Neuronal stem cell (in vitro differentiated cells): ENCODE data around the gene LTBP1.

Experiments
- DNase-seq: peaks from one replicate; pipeline ENCODE4 v3.0.0-alpha.2; 2013; ENCODE audit warnings: low spot score
- H2AFZ ChIP-seq: one replicate; pipeline ENCODE4 v1.6.1; 2013; ENCODE audit warnings: mild to moderate bottlenecking, low read length, inconsistent platforms
- H2AK5ac ChIP-seq: 2 replicates; pipeline ENCODE4 v1.6.1; 2013; ENCODE audit warnings: low read depth, mild to moderate bottlenecking, inconsistent platforms, low read length, moderate library complexity, mixed read lengths
- H2BK120ac ChIP-seq: 2 replicates; pipeline ENCODE4 v1.6.1; 2013; ENCODE audit warnings: low read depth, mild to moderate bottlenecking, inconsistent platforms, low read length, moderate library complexity, mixed read lengths
- H2BK12ac ChIP-seq: one replicate; pipeline ENCODE4 v1.6.1; 2013; ENCODE audit warnings: low read length, inconsistent platforms
- H2BK15ac ChIP-seq: 2 replicates; pipeline ENCODE4 v1.6.1; 2013; ENCODE audit warnings: mild to moderate bottlenecking, low read length, inconsistent platforms, mixed read lengths
- H2BK5ac ChIP-seq: one replicate; pipeline ENCODE4 v1.6.1; 2013; ENCODE audit warnings: inconsistent platforms, mild to moderate bottlenecking, low read length, moderate library complexity
- H3K14ac ChIP-seq: one replicate; pipeline ENCODE4 v1.6.1; 2013; ENCODE audit warnings: low read length, inconsistent platforms
- H3K18ac ChIP-seq: 2 replicates; pipeline ENCODE4 v1.6.1; 2013; ENCODE audit warnings: low read length, inconsistent platforms
- H3K23ac ChIP-seq: 2 replicates; pipeline ENCODE4 v1.6.1; 2013; ENCODE audit warnings: low read depth, mild to moderate bottlenecking, mixed read lengths, low read length, inconsistent platforms; ENCODE audit not compliant: poor library complexity
- H3K27ac ChIP-seq: replicated peaks from 3 replicates; pipeline ENCODE4 v1.5.1; 2013; ENCODE audit warnings: low read length, inconsistent platforms
- H3K27me3 ChIP-seq, 3 experiments: 2 replicates each; pipeline ENCODE4 v1.6.1; 2013; ENCODE audit warnings: low read length in 3 of 3, mild to moderate bottlenecking in 2 of 3, inconsistent platforms in 1 of 3, low read depth in 1 of 3, mixed read lengths in 1 of 3, moderate library complexity in 1 of 3; ENCODE audit not compliant: control insufficient read depth in 3 of 3, insufficient read depth in 3 of 3
- H3K36me3 ChIP-seq, 2 donors: replicated peaks in 1 of 2; 2 replicates each; pipeline ENCODE4 v1.6.1; 2013; ENCODE audit warnings: low read length in 2 of 2; ENCODE audit not compliant: control insufficient read depth in 2 of 2, insufficient read depth in 2 of 2
- H3K4ac ChIP-seq: 2 replicates; pipeline ENCODE4 v1.6.1; 2013; ENCODE audit warnings: inconsistent platforms, mild to moderate bottlenecking, low read length, moderate library complexity
- H3K4me1 ChIP-seq, 2 donors: 1 replicate in 1 of 2; 2 replicates in 1 of 2; pipeline ENCODE4 v1.6.1; 2013; ENCODE audit warnings: low read length in 2 of 2, low read depth in 1 of 2; ENCODE audit not compliant: control insufficient read depth in 2 of 2, insufficient read depth in 1 of 2
- H3K4me2 ChIP-seq: one replicate; pipeline ENCODE4 v1.6.1; 2013; ENCODE audit warnings: mild to moderate bottlenecking, low read length, inconsistent platforms; ENCODE audit not compliant: insufficient read depth, poor library complexity, severe bottlenecking
- H3K4me3 ChIP-seq, 2 donors: 2 replicates each; pipeline ENCODE4 v1.5.1; 2013; ENCODE audit warnings: low read length in 2 of 2, mild to moderate bottlenecking in 2 of 2, inconsistent platforms in 1 of 2, moderate library complexity in 1 of 2
- H3K79me1 ChIP-seq: one replicate; pipeline ENCODE4 v1.6.1; 2013; ENCODE audit warnings: low read depth, mild to moderate bottlenecking, inconsistent platforms, low read length, moderate library complexity
- H3K9ac ChIP-seq: one replicate; pipeline ENCODE4 v1.6.1; 2013; ENCODE audit warnings: mild to moderate bottlenecking, low read depth, low read length, inconsistent platforms; ENCODE audit not compliant: poor library complexity
- H3K9me3 ChIP-seq, 2 donors: replicated peaks in 1 of 2; 2 replicates each; pipeline versions ENCODE3 to v1.6.1; 2013; ENCODE audit warnings: low read length in 2 of 2, mild to moderate bottlenecking in 2 of 2, inconsistent platforms in 1 of 2, low read depth in 1 of 2, mixed read lengths in 1 of 2, moderate library complexity in 1 of 2; ENCODE audit not compliant: control insufficient read depth in 2 of 2, insufficient read depth in 1 of 2
- H4K8ac ChIP-seq: one replicate; pipeline ENCODE4 v1.6.1; 2013; ENCODE audit warnings: low read depth, mild to moderate bottlenecking, inconsistent platforms, low read length, moderate library complexity
- H4K91ac ChIP-seq: one replicate; pipeline ENCODE4 v1.6.1; 2013; ENCODE audit warnings: low read length, low read depth, mild to moderate bottlenecking, inconsistent platforms; ENCODE audit not compliant: poor library complexity
- WGBS, 2 donors: extraction: QIAGEN DNeasy Blood & Tissue Kit; methylation state at CpG; one replicate each; pipeline ENCODE4 v1.1.7; 2013; ENCODE audit warnings: missing lambda C conversion rate in 2 of 2, mixed read lengths in 1 of 2; ENCODE audit not compliant: insufficient read length in 2 of 2, insufficient replicate concordance in 1 of 2; ENCODE audit errors: extremely low coverage in 2 of 2; 5-methylcytosine and 5-hydroxymethylcytosine counted together

Gene LTBP1

GRCh38 chr2:33014268-33014667 is 67.5 kb downstream of the LTBP1 start:
- Histone ChIP-seq H2BK15ac (no peak overlapping the region), H2AK5ac (no peak overlapping the region), H3K4me2 (no peak overlapping the region), H2BK5ac (no peak overlapping the region), H3K27me3 (no peaks in the 10 kb centered on the region), H2BK120ac (no peak overlapping the region), H3K79me1 (no peaks in the 10 kb centered on the region), H3K27ac (no peak overlapping the region), H3K18ac (peak overlapping the region; percentile 20), H4K91ac (no peak overlapping the region), H3K23ac (no peak overlapping the region), H3K36me3 (no peaks in the 10 kb centered on the region), H3K9me3 (no peaks in the 10 kb centered on the region), H2BK12ac (no peak overlapping the region), H3K4ac (no peak overlapping the region), H3K9ac (no peak overlapping the region), H3K4me3 (no peak overlapping the region), H2AFZ (peak overlapping the region; percentile 84), H4K8ac (no peak overlapping the region), H3K14ac (no peak overlapping the region), H3K4me1 (peaks cover 4 to 10% of the 10 kb centered on the region in 2 donors)
- WGBS, 2 donors: no CpG with 5 or more reads among the region's 2 CpGs
- DNase-seq: no peak

DNA sequence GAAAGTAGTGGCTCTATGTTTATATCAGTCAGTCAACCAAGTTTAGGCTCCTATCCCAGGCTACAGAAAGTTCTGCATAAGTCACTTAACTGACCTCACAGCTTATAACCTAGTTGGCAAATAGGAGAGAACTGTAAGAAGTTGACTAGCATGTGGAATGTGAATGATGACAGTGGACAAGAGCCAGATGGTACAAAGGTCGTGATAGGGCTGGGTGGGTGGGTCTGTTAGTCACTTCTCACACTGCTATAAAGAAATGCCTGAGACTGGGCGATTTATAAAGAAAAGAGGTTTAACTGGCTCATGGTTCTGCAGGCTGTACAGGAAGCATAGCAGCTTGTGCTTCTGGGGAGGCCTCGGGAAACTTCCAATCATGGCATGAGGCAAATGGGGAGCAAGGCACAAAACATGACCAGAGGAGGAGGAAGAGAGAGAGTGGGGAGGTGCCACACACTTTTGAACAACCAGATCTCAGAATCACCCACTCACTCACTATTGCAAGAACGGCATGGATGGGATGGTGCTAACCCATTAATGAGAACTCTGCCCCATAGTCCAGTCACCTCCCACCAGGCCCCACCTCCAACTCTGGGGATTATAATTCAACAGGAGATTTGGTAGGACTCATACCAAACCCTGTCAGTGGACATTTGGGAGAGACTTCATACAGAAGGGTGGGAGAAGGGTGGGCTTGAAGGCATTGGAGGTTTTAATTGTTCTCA is 68.8 kb downstream of the LTBP1 start:
- H2BK5ac ChIP-seq: no peak overlapping the region
- no peak overlapping the region for H3K4me2 ChIP-seq
- no peak overlapping the region for H2BK12ac ChIP-seq
- H3K14ac ChIP-seq: no peak overlapping the region
- no peak overlapping the region for H2BK15ac ChIP-seq
- H3K36me3 ChIP-seq: no peaks in the 10 kb centered on the region
- DNase-seq: no peak
- no peaks in the 10 kb centered on the region for H3K9me3 ChIP-seq
- no CpG with 5 or more reads among the region's 4 CpGs for WGBS, 2 donors
- no peak overlapping the region for H3K4ac ChIP-seq
- no peak overlapping the region for H3K18ac ChIP-seq
- H3K4me3 ChIP-seq: no peak overlapping the region
- H2BK120ac ChIP-seq: no peak overlapping the region
- H3K27me3 ChIP-seq: no peaks in the 10 kb centered on the region
- no peak overlapping the region for H4K8ac ChIP-seq
- no peak overlapping the region for H2AFZ ChIP-seq
- no peaks in the 10 kb centered on the region for H3K79me1 ChIP-seq
- H3K9ac ChIP-seq: no peak overlapping the region
- no peak overlapping the region for H3K23ac ChIP-seq
- no peak overlapping the region for H4K91ac ChIP-seq
- H3K27ac ChIP-seq: no peak overlapping the region
- H3K4me1 ChIP-seq: peaks cover 5 to 10% of the 10 kb centered on the region in 2 donors
- H2AK5ac ChIP-seq: no peak overlapping the region

DNA sequence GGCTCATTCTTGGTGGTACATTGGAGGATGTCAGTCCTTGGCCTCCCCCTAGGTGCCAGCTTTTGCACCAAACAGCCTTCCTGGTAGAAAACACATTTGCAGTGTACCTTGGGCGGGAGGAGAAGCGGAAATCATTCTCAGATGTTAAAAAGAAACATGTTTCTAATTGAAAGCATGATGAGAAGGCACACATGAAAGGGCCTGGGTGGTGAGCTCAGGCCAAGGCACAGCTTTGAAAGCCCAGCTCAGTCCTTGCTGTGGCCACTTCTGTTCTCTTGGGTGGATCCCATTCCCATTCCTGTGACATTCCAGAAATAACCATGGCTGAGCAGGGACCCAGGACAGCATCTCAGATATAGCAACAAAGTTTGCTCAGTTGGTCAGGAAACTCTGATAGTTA is 71.5 kb downstream of the LTBP1 start:
- Histone ChIP-seq H3K9ac (no peak overlapping the region), H3K4me1 (peaks cover 12 to 18% of the 10 kb centered on the region in 2 donors), H3K4me3 (no peak overlapping the region), H2AFZ (no peak overlapping the region), H2BK5ac (no peak overlapping the region), H3K36me3 (peaks cover 0 to 2% of the 10 kb centered on the region in 2 donors), H3K27me3 (no peaks in the 10 kb centered on the region), H3K18ac (no peak overlapping the region), H3K9me3 (no peaks in the 10 kb centered on the region), H3K23ac (no peak overlapping the region), H2AK5ac (no peak overlapping the region), H4K8ac (no peak overlapping the region), H4K91ac (no peak overlapping the region), H2BK15ac (no peak overlapping the region), H3K4ac (no peak overlapping the region), H3K14ac (no peak overlapping the region), H3K27ac (no peak overlapping the region), H2BK120ac (no peak overlapping the region), H3K79me1 (no peaks in the 10 kb centered on the region), H3K4me2 (no peak overlapping the region), H2BK12ac (no peak overlapping the region)
- WGBS, 2 donors: no CpG with 5 or more reads among the region's 2 CpGs
- DNase-seq: no peak

- no peak overlapping the region for H3K9ac ChIP-seq
- H3K4ac ChIP-seq: no peak overlapping the region
- no peak overlapping the region for H3K27ac ChIP-seq
- WGBS, 2 donors: no CpG with 5 or more reads among the region's 7 CpGs
- no peak overlapping the region for H4K91ac ChIP-seq
- H3K9me3 ChIP-seq: peaks cover 0 to 3% of the 10 kb centered on the region in 2 donors
- H3K4me3 ChIP-seq: no peak overlapping the region
- H2BK12ac ChIP-seq: no peak overlapping the region
- H3K4me2 ChIP-seq: no peak overlapping the region
- H4K8ac ChIP-seq: no peak overlapping the region
- H3K27me3 ChIP-seq: no peaks in the 10 kb centered on the region
- peaks cover 0 to 2% of the 10 kb centered on the region in 2 donors for H3K36me3 ChIP-seq
- no peak overlapping the region for H2BK15ac ChIP-seq
- no peak overlapping the region for H3K23ac ChIP-seq
- no peak for DNase-seq
- H2BK5ac ChIP-seq: no peak overlapping the region
- no peak overlapping the region for H3K18ac ChIP-seq
- H2AK5ac ChIP-seq: no peak overlapping the region
- H3K79me1 ChIP-seq: no peaks in the 10 kb centered on the region
- H2BK120ac ChIP-seq: no peak overlapping the region
- peaks cover 9 to 11% of the 10 kb centered on the region in 2 donors for H3K4me1 ChIP-seq
- no peak overlapping the region for H3K14ac ChIP-seq
- no peak overlapping the region for H2AFZ ChIP-seq
Measured at GRCh38 chr2:33019796-33020195, 73.0 kb downstream of the LTBP1 start.
